ENCODE results near the gene TEC. TPM values are rescaled to one million over a fixed set of nuclear protein-coding genes. Genes with fewer than 3 reads are reported as not detected.

Gene TEC
- total and polyA plus RNA-seq, 9 of the 15 experiments (the other 6 are each of a cell fraction or from before 2014, with no cell fraction given), result 5.3 to 14.7 (median 8.8) TPM

- in situ Hi-C loops (cut with MboI), result loop anchor here (5.0 kb wide), 1 partner anchor 414 kb away; no protein-coding TSS in a partner anchor
- no TSS peak for BruUV-seq (replicated peaks)
- no peaks in the 10 kb centered on the region for H3K36me3 ChIP-seq (ENCODE audit: control insufficient read depth, insufficient read depth, low read length)
- no peaks in the 10 kb centered on the region for H3K9me3 ChIP-seq (replicated peaks; ENCODE audit: control insufficient read depth, insufficient read depth, low read depth, low read length)
- H3K27ac ChIP-seq (ENCODE audit: extremely low read depth, low read depth, low read length), result no peak overlapping the region
- H3K9ac ChIP-seq (ENCODE audit: insufficient read depth in 1 of 2, low read depth in 2 of 2, low read length in 2 of 2), result no peak overlapping the region
- no peak overlapping the region for H3K4me3 ChIP-seq
- H3K4me2 ChIP-seq (ENCODE audit: insufficient read depth, low read length), result no peak overlapping the region
- no peaks in the 10 kb centered on the region for H3K79me2 ChIP-seq (ENCODE audit: control insufficient read depth, insufficient read depth, low read length)
- 7% methylated on average over 12 of the region's 13 CpGs for WGBS (ENCODE audit: insufficient coverage, low coverage, missing lambda C conversion rate)
- peak overlapping the region; percentile 44 for H2AFZ ChIP-seq (ENCODE audit: low read depth, low read length)
- no peaks in the 10 kb centered on the region for H3K9me1 ChIP-seq (ENCODE audit: control insufficient read depth, insufficient read depth, low read length)
- POLR2A ChIA-PET, result interaction anchor here (0.6 to 1.0 kb wide), 3 partner anchors 195 to 419 kb away, joined by 3 to 4 read pairs (median 3); no protein-coding TSS in a partner anchor
- ATAC-seq (peak; percentile 90), DNase-seq (ENCODE audit: extremely low read depth in 1 of 4, low spot score in 3 of 4) (peak; percentile 30 to 85 (median 58)), FAIRE-seq (peak; percentile 83)
- intact Hi-C loops (cut with micrococcal nuclease), result loop anchor here (1.0 to 10.0 kb wide), 6 partner anchors 147 to 834 kb away; partner anchors contain the start of gene SLC10A4
- H3K27me3 ChIP-seq (ENCODE audit: control insufficient read depth in 2 of 2, insufficient read depth in 2 of 2, low read length in 2 of 2), result no peaks in the 10 kb centered on the region
- CTCF ChIA-PET (ENCODE audit: low intra/inter-chr PET ratio), result interaction anchor here (0.6 to 2.4 kb wide), 3 partner anchors 147 to 420 kb away, joined by 3 to 17 read pairs (median 3); no protein-coding TSS in a partner anchor
- no peaks in the 10 kb centered on the region for H4K20me1 ChIP-seq (replicated peaks; ENCODE audit: control insufficient read depth, insufficient read depth, low read length)
- peaks cover 6 to 38% of the 10 kb centered on the region in 2 experiments; a peak in 4 of 5 replicates for H3K4me1 ChIP-seq (replicated peaks in 1 of 2; ENCODE audit: control insufficient read depth in 2 of 2, insufficient read depth in 2 of 2, low read length in 2 of 2)
- TF ChIP-seq XRCC3 (IDR thresholded peaks at IDR 0.05) (no peak), FOXP1 (CRISPR knock-in tag; IDR thresholded peaks at IDR 0.05) (peak; percentile 63; the same call in 1 of the 2 replicates), HMBOX1 (IDR thresholded peaks at IDR 0.05) (no peak), TEAD4 (IDR thresholded peaks at IDR 0.05; ENCODE audit: low read length) (0 out of 2 replicates have a peak, but pooled peaks have one; percentile 5), TEAD4 (CRISPR knock-in tag; IDR thresholded peaks at IDR 0.05; ENCODE audit: borderline replicate concordance) (no peak), CHAMP1 (IDR thresholded peaks at IDR 0.05) (no peak), HDGF (IDR thresholded peaks at IDR 0.05) (peak; percentile 24; the same call in 1 of the 2 replicates), REST (IDR thresholded peaks at IDR 0.05; ENCODE audit: borderline replicate concordance) (peak; percentile 85), REST (CRISPR knock-in tag; IDR thresholded peaks at IDR 0.05; ENCODE audit: low read depth) (no peak)
Observed at GRCh38 chr4:48127682-48128404, 141.8 kb downstream of the TEC start.

Data from K562 (cell line).